HG03135 (cell line): ENCODE measurements around the gene NUDC.
"Not testable (repeated sequence)": the region's sequence is repeated elsewhere in the genome, so short reads cannot be mapped to it uniquely, and the experiment has no call there.

Experiments
- ATAC-seq: cut with Tn5 transposase; IDR thresholded peaks from one replicate; pipeline ENCODE4 v1.9.1; 2021; ENCODE audit warnings: mild to moderate bottlenecking, moderate library complexity; ENCODE audit not compliant: unreplicated experiment

The NUDC gene

DNA sequence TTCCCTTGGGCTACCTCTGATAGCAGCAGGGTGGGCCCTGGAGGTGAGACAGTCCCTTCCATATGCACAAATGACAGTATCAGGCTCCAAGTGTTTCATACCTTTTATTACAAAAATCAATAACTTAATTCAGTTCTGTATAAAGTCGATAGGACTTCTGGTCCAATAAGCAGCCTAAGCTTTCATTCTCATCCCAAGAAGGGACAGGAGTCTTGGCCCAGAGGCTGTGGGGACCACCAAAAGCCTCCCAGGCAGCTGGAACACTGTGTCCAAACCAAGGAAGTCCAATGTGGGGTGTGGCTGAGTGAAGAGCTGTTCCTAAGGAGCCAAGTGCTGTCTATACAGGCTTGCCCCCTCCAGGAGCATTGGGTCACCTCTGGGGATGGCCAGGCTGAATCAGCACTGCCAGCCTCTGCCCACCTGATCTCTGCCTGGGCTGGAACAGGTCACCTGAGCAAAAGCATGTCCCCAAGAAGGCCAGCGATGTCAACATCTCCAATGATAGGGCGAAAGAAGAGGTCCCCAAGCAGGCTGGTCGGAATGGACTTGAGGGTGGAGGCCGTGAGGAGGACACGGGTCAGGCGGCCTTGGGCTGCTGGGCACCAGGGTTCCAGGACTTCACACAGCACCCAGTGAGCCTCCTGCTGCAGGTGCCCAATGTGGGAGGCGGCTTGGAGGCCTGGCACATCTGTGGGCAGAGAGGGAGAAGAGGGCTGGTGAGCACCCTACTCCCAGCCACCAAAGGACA lies 10.0 kb upstream of the NUDC start:
- ATAC-seq: no peak

DNA sequence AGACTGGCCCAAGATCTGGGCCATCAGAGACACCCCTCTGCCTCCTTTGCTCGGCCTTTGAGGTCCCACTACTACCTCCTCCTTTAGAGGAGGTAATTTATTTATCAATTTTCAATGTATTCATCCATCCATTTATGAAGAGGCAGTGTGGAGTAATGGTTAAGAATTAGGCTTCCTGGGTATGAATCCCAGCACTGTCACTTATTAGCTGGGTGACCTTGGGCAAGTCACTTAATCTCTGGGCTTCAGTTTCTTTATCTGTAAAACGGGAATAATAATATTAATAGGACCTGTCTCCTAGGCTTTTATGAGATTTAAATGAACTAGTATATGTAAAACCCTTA lies 9.4 kb upstream of the NUDC start:
- ATAC-seq: no peak

DNA sequence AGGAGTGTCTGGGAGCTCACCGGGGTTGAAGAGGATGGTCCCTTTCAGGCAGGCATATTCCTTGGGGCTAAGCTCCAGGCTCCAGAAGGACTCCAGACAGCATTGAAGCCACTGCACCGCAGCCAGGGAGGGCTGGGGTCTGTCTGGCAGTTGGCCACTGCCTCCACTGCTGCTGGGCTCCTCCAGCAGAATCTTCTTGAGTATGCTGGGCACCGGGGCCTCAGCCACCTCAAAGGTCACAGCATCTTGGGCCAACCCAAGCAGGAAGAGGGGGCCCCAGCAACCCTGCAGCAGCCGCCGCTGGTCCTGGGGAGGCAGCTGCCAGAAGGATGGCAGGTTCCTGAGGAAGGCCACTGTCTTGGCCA lies 8.2 kb upstream of the NUDC start:
- ATAC-seq: no peak

DNA sequence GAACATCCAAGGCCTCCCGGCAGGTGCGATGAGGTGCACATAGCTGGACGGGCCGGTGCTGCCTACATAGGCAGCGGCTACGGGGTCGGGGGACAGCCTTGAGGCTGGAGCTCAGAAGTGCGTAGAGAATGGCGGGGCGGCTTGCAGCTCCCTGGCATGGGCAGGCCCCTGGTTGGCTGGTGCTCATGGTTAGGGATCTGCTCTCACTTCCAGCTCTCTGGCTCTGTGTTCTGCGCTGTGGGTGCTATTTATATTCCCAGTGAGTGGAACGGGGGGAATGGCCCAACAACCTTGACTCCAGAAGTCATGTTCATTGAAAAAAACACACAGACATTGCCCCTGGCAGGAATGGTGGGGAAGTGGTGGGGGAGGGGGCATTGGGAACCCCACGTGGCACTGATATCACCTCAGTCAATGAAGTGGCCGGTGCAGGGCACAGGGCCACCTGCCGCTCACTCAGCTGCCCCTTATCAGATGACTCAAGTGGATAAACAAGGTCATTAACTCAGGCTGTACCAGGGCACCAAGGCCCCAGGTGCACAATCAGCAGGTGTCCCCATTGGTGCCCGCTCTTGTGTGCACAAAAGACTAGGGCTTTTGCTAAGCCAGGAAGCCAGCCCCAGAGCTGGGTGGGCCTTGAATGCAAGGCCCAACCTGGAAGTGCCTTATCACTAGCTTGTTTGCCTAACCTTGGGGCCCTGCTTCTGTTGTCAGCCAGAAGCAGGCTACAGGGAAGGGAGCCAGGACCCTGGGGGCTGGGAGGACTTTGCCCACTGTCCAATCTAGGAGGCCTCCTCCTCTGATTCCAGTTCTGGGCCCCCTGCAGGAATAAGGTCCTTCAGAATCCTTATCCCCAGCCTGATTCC lies 7.6 kb upstream of the NUDC start, which contains the start of gene NR0B2:
TSS of gene NR0B2 (minus strand) at position 222 of the 866 bp plus-strand sequence. CDS start at position 187, 35 bp downstream.
- no peak for ATAC-seq

DNA sequence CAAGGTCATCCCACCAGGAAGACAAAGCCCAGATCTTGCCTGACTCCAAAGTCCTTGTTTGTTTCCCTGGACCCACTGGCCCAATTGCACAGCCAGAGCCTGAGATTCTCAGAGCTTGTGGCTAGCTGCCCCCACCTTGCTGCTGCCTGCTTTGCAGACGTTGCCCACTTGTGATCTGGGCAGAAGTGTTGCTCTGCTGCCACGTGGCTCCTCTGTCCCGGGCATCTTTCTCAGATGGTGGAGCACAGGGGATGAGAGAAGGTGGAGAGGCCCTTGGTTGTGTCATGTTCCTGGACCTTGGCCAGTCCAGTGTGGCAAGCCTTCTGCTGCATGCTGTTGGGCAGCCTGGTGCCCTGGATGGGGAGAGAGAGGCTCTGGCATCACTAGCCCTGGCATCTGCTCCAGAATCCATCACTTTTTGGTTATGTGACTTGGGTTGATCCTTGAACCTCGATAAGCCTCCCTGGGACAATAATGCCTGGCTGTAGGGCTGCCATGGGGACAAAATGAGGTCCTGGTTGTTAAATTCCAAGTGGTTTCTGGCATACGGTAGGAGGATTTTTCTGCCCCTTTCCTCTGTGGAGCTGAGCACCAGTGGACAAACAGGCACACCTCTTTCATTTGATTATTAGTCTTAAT lies 6.2 kb upstream of the NUDC start:
- ATAC-seq: no peak

DNA sequence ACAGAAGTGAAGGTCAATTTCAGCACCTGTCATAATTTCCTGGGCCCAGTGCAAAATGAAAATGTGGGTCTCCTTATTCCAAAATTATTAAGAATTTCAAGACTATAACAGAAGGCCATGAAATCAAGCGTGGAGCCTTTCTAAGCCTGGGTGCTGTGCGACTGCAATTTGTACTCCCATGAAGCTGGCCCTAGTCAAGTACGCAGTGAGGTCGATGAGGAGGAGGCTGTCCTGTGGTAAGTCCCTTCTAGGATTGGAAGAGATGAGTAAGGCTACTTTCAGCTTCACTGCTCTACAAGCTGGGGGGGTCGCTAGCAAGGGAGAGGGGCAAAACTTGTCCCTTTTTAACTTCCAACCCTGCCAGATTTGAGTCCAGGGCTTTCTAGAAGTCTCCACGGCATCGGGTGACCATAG lies 410 bp upstream of the NUDC start:
- peak; percentile 19 for ATAC-seq

DNA sequence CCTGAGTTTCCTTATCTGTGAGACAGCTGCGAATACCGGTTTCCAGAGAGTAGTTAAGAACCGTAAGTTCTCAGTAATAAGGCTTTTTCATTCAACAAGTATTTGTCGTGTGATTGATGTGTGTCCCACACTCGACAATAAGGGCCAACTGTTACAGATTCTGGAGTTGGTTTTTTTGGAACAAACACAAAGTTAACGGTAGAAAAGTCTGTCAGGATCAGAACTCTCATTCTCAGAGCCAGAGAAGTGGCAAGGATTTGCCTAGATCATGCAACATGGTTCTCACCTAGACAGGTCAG lies 837 bp downstream of the NUDC start:
- ATAC-seq: no peak

DNA sequence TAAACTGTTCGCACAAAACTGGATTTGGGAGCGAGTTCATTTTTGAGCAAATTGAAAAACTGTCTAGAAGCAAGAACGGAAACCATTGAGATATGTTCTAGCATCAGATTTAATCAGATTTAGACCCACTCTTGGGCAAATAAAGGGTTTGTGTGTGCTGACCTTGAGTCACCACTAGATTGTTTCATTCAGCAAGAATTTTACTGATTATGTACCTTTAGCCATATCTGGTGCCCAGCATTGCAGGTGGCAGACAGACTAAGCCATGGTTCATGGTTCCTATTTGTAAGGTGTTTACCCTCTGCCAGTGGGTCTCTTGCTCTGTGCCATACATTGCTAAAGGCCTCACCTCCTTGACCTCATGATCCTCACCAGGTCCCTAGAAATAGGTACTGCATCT lies 1.4 kb downstream of the NUDC start:
- ATAC-seq: no peak

DNA sequence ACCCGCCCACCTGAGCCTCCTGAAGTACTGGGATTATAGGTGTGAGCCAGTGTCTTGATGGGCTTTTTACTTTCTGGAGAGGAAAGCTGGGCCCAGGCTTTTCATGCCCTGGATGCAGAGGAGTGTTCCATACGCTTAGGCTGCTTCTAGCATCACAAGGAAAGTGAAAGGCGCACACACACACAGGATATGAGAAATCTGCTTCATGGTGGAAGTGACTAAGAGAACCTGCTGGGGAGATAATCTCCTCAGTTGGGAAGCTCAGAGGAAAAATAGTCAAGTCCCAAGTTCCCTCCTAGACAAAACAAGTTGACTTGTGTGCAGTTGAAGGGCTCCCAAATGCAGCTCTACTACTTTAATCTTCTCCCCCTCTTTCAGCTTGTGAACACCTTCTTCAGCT lies 2.2 kb downstream of the NUDC start:
- ATAC-seq: no peak

DNA sequence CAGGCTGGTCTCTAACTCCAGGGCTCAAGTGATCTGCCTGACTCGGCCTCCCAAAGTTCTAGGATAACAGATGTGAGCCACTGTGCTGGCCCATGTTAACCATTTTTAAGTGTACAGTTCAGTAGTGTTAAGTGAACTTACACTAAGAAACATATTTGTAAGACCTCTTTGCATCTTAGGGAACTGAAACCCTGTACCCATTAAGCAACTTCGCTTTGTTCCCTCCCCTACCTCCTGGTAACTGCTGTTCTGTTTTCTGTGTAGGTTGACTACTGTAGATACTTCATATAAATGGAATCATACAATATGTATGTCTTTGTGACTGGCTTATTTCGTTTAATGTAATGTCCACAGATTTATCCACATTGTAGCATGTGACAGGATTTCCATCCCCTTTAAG lies 11.0 kb downstream of the NUDC start:
- no peak for ATAC-seq

DNA sequence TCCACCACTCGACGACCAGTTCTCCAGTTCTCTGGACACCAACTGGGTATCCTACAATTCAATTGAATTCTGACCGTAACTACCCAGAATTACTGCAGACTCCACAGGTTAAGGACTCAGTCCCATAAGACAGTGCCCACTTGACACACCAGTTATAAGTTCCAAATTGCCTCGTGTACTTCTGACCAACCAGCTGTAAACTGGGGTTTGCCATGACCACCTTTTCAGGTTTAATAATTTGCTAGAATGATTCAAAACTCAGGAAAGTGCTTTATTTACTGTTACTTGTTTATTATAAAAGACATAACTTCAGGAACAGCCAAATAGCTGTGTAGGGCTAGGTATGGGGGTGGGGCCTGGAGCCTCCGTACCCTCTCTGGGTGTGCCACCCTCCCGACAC lies 15.3 kb downstream of the NUDC start:
- ATAC-seq: no peak

DNA sequence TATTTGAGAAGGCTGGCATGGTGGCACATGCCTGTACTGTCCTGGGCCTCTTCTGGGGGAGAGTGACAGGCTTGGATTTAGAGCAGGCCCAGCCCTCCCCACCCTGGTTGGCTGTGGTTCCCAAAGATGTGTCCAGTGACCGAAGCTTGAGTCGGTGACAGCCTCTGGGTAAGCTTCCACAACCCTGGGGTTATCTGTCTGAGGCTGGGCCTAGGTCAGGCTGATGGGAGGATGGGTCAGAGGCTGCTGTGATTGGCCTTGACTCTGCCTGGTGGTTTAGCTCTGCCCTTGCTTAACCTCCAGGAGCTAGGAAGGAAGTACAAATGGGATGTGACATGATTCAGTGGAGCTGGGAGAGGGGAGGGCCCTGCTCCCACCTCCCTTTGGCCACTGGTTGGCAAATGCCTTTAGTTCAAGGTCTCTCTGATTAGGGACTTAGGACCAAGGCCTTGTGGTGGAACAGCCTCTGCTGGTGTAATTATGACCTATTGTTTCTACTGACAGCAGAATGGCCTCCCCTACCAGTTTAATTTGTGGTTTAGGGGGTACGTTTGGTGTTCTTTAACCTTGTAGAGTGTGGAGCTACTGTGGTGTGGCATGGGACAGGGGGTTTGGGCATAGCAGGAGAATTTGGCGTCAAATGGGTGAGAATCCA lies 16.6 kb downstream of the NUDC start:
- no peak for ATAC-seq

DNA sequence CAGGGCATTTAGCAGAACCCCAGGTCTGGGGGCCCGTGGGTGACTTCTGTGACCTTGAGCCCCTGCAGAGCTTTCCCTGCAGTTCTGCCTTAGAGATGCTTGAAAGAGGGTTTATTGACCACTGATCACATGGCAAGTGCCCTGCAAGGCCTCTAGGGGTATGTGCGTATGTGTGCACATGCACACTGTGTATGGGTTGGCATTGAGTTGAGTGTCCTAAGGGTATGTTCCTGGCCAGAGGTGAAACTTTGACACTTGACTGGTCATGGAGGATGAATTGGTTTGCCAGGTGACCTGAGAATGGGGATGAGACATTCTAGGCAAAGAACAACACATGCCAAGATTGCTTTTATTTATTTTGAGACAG lies 17.1 kb downstream of the NUDC start:
- ATAC-seq: no peak

DNA sequence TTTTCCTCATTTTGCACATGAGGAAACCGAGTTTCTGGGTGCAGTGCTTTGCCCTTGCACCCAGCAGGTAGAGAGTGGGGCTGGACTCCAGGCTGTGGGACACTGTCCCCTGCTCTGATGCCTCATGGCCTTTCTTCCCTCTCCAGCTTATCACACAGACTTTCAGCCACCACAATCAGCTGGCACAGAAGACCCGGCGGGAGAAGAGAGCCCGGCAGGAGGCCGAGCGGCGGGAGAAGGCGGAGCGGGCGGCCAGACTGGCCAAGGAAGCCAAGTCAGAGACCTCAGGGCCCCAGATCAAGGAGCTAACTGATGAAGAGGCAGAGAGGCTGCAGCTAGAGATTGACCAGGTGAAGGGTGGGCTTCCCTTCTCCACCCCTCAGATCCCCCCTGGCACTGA lies 19.8 kb downstream of the NUDC start:
- ATAC-seq: no peak

DNA sequence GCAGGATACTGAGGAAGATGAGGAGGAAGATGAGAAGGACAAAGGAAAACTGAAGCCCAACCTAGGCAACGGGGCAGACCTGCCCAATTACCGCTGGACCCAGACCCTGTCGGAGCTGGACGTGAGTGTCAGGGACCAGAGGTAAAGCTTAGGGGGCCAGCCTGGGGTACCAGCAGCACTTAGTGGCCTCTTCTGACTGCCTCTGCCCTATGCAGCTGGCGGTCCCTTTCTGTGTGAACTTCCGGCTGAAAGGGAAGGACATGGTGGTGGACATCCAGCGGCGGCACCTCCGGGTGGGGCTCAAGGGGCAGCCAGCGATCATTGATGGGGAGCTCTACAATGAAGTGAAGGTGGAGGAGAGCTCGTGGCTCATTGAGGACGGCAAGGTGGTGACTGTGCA lies 21.1 kb downstream of the NUDC start:
- ATAC-seq: no peak

DNA sequence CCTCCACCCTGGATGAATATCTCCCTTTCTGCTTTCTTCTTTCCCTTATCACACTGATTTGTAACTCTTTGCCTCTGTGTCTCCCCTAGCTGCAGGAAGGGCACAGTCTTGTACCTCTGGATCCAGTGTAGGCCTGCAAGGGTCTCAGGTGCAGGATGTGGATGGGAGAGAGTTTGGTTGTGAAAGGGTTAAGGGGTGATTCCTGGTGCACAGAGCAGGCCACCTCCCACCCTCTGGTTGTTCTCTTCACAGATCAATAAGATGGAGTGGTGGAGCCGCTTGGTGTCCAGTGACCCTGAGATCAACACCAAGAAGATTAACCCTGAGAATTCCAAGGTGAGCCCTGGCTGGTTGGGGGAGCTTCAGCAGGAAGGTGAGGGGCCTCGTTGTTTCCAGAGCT lies 23.6 kb downstream of the NUDC start:
- no peak for ATAC-seq

DNA sequence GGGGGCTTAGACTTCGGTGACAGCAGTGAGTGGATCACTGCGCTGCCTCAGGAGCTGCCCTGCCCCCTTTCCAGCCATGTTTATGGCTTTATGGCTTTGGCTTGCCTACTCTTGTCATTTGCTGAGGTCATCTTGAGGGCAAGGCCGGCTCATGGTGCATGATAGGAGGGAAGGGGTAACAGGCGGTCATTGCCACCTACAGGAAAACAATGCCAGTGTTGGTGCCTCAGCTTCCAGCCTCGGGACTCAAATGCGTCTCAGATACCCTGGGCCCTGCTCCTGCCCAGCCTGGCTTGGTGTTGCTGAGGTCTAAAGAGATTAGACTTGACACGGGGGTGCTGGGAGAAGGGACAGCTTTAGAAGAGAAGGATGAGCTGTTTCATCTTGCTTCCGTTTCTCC lies 24.2 kb downstream of the NUDC start:
- ATAC-seq: no peak

DNA sequence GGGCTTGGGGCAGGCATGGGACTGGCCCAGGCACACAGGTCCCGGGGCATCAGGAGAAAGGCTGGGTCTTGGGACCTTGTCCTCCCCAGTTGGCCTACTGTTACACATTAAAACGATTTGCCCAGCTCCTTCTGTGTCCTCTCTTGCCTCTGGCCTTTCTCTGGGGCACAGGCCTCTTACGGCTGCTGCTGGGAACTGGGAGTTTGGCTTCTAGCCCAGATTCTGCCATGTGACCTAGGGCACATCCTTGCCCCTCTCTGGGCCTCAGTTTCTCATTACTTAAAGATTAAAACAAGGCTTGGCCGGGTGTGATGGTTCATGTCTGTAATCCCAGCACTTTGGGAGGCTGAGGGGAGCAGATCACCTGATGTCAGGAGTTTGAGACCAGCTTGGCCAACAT lies 24.7 kb downstream of the NUDC start:
- no peak for ATAC-seq

DNA sequence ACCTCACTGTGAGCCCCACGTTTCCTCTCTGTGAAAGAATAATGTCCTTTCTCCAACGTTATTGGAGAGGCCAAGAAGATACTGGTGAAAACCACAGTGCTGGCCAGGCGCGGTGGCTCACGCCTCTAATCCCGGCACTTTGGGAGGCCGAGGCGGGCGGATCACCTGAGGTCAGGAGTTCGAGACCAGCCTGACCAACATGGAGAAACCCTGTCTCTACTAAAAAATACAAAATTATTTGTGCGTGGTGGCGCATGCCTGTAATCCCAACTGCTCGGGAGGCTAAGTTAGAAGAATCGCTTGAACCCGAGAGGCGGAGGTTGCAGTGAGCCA lies 27.1 kb downstream of the NUDC start:
- ATAC-seq: not testable (repeated sequence)

DNA sequence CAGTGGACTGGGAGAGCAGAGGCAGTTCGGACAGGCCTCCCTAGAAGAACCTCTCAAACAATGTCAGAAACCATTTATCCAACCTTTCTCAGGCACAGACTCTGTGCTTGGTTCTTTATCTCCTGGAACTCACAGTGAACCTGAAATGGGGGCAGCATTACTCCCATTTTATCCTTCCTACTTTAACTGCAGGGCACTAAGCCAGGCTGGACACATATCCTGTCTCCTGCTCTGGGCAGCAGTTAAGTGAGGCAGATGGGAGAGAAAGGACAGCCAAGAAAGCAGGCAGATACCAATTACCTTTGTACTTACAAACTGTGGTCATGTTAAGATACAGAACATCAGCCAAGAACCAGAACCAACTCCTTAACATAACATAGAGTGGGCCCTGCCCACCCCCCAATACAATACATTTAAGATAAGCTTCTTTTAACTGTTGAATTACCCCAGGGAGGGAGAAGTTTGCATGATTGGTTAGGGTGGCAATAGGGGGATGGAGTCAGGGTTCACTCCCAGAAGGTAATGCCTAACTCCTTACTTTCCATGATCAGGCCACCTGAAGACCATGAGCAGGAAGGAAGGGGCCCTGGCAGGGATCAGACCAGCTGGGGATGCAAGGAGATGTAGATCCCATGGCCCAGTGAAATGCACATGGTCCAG lies 27.9 kb downstream of the NUDC start:
- ATAC-seq: no peak

DNA sequence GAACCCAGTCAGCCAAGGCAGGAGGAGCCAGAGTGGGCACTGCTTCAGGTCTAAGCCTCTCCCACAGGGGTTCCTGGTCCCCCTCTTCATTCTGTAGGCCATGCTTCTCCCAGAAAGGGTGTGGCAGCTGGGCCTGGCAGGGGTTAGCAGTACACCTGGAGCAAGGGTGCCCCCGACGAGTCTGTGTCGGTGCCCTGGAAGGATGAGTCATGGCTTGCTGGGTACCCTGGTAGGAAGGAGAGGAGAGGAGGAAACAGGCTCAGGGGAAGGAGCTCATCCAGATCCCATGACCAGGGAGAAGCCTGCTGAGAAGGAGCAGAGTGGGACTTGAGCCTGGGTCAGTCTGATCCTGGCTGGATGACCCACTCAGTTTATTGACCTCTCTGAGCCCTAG lies 28.4 kb downstream of the NUDC start:
- no peak for ATAC-seq
